Thoracic aorta (tissue), 2 donors: ENCODE data around the gene SLCO2A1. TPM values are rescaled to one million over a fixed set of nuclear protein-coding genes. Genes with fewer than 3 reads are reported as not detected.

Source experiments
- ATAC-seq: fragments of 150-250 bp; one replicate; pipeline ENCODE4 v1.8.0; 2017; ENCODE audit warnings: low read depth; ENCODE audit not compliant: insufficient number of reproducible peaks, low FRiP score
- DNase-seq: peaks from one replicate; pipeline ENCODE4 v3.0.0-alpha.2; 2020; ENCODE audit warnings: low spot score
- H3K27ac ChIP-seq, 2 donors: fragments of 200-600 bp; sonication (generic); 1 replicate in 1 of 2; 2 replicates in 1 of 2; pipeline ENCODE4 v1.5.1; 2016; ENCODE audit warnings: mild to moderate bottlenecking in 2 of 2, moderate library complexity in 2 of 2
- H3K27me3 ChIP-seq: fragments of 200-600 bp; sonication (generic); replicated peaks from 2 replicates; pipeline ENCODE4 v1.6.0; 2016; ENCODE audit warnings: mild to moderate bottlenecking; ENCODE audit not compliant: insufficient read depth
- H3K36me3 ChIP-seq: fragments of 200-600 bp; sonication (generic); one replicate; pipeline ENCODE4 v1.5.1; 2016
- H3K4me1 ChIP-seq, 2 donors: fragments of 200-600 bp; sonication (generic); 1 replicate in 1 of 2; 2 replicates in 1 of 2; pipeline versions ENCODE4 v1.5.1 to v1.6.0; 2016; ENCODE audit warnings: low read depth in 2 of 2, mild to moderate bottlenecking in 1 of 2; ENCODE audit not compliant: control insufficient read depth in 1 of 2
- H3K4me3 ChIP-seq: fragments of 200-600 bp; sonication (generic); 2 replicates; pipeline ENCODE4 v1.5.1; 2016; ENCODE audit warnings: mild to moderate bottlenecking
- H3K9me3 ChIP-seq: fragments of 200-600 bp; sonication (generic); 2 replicates; pipeline ENCODE4 v1.5.1; 2016
- total RNA-seq, 2 donors: library from RNA; depleted of rRNA; stranded (reverse); fragments of >200 nt; gene quantifications; one replicate each; pipeline versions ENCODE4 v1.1.0 to v1.2.3, GENCODE V29; 2016
- TF ChIP-seq, protein P1 (sequence below): fragments of 200-600 bp; sonication (generic); IDR thresholded peaks from one replicate; pipeline ENCODE4 v1.5.1; 2019; ENCODE audit warnings: antibody characterized with exemption

Gene SLCO2A1
- total RNA-seq, 2 donors from 2014 or later, result 7.9 to 115 TPM

DNA sequence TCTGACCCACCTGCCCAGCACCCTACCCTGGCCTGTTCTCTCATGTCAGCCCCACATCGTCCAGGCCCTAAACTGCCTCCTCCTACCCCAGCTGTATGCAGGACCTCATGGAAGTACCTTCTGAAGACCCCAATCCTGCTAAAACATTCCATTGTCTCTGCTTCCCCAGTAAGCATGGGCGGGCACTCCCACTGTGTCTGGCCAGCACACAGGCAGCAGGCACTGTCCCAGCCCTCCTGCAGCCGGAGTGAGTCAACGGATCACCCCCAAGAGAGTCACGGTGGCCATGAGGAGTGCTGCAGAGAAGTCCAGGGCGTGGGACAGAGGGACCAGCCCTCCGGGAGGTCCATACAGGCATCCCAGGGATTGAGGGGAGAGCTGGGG lies 36.4 kb upstream of the SLCO2A1 start:
- ATAC-seq (no peak), DNase-seq (no peak)
- Histone ChIP-seq H3K36me3 (no peaks in the 10 kb centered on the region), H3K9me3 (no peaks in the 10 kb centered on the region), H3K27me3 (no peaks in the 10 kb centered on the region), H3K27ac (no peak overlapping the region), H3K4me3 (no peak overlapping the region), H3K4me1 (peaks cover under 1 to 3% of the 10 kb centered on the region in 2 donors)
- TF ChIP-seq, protein P1, sequence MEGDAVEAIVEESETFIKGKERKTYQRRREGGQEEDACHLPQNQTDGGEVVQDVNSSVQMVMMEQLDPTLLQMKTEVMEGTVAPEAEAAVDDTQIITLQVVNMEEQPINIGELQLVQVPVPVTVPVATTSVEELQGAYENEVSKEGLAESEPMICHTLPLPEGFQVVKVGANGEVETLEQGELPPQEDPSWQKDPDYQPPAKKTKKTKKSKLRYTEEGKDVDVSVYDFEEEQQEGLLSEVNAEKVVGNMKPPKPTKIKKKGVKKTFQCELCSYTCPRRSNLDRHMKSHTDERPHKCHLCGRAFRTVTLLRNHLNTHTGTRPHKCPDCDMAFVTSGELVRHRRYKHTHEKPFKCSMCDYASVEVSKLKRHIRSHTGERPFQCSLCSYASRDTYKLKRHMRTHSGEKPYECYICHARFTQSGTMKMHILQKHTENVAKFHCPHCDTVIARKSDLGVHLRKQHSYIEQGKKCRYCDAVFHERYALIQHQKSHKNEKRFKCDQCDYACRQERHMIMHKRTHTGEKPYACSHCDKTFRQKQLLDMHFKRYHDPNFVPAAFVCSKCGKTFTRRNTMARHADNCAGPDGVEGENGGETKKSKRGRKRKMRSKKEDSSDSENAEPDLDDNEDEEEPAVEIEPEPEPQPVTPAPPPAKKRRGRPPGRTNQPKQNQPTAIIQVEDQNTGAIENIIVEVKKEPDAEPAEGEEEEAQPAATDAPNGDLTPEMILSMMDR, result no peak

DNA sequence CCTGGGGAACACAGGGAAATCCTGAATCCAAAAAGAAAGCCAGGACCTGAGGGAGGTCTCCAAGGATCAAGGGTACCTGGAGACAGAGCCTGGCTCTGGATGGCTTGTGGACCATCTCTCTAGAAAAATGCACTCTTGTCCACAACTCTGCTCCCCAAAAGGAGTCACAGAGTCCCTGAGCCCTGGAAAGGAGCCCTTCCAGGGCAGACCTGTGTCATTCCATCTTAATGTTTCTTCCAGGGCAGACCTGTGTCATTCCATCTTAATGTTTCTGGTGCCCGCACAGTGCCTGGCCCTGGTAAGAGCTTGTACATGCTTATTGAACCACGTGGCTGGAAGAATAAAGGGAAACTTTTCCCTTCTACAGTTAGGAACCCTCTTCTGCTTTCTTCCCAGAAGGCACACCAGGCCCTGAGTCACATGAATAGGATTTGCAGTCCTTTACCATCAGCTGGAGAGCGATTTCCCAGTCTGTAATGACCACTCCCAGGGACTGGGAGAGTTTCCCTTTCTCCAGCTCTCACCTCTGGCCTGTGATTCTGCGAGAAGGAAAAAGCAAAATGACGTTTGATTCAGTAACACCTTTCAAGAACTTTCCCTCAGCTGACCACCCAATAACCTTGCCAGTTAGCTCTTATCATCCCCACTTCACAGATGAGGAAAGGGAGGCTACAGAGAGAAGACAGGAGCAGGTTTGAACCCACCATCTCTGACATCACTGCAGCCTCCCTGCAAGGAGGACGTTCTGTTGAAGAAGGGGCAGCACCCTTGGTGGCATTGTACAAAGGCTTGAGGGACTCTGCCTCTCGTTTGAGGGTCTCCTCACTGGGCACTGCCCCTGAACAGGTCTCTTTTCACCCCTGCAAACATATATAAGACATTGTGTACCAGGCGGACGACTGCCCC lies 35.8 kb upstream of the SLCO2A1 start:
- no peak overlapping the region for H3K27ac ChIP-seq
- H3K27me3 ChIP-seq, result no peaks in the 10 kb centered on the region
- ATAC-seq, result no peak
- H3K4me3 ChIP-seq, result no peak overlapping the region
- no peaks in the 10 kb centered on the region for H3K4me1 ChIP-seq
- H3K9me3 ChIP-seq, result no peaks in the 10 kb centered on the region
- H3K36me3 ChIP-seq, result no peaks in the 10 kb centered on the region
- DNase-seq, result no peak
- TF ChIP-seq, protein P1, result no peak

DNA sequence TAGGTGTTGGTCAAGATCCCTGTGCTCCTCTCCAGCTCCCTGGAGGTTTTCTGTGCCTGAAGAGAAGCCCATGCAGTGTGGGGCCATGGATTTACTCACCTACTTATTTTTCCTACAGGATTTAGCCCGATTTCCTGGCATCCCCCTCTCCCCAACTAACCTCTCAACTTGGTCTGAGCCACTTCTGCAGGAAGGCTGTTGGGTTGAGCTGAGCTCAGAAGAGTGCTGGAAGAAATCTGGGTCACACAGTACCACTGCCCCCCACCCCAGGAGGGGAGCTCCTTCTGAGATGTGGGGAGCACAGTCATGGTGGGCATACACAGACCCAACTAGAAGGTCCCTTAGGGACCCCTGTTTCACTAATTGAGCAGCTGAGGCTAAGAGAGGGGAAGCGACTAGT lies 34.4 kb upstream of the SLCO2A1 start:
- H3K36me3 ChIP-seq, result no peaks in the 10 kb centered on the region
- no peaks in the 10 kb centered on the region for H3K9me3 ChIP-seq
- H3K4me3 ChIP-seq, result no peak overlapping the region
- DNase-seq (no peak), ATAC-seq (no peak)
- H3K27ac ChIP-seq, result no peak overlapping the region
- no peaks in the 10 kb centered on the region for H3K27me3 ChIP-seq
- TF ChIP-seq, protein P1, result no peak
- peaks cover 0 to 7% of the 10 kb centered on the region in 2 donors for H3K4me1 ChIP-seq

DNA sequence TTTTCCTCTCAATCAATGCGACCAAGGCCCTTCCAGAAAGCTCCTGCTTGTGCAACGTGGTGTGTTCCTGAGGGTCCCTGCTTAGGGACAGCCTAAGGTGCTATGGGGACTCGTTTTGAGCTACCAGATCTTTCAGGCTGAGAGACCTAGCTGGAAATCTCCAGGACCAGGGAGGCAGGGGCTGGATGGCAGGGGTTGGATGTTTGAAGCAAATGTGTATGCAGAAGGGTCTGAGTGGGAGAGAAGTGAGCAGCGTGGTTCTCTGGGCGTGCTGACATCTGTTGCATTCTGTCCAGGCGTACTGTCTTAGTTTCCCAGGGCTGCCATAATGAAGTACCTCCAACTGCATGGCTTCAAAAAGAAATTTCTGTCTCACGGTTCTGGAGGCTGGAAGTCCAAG lies 31.7 kb upstream of the SLCO2A1 start:
- DNase-seq, result no peak

More for the DNA sequence above, 31.7 kb upstream of the SLCO2A1 start:
- Histone ChIP-seq H3K36me3 (no peaks in the 10 kb centered on the region), H3K27ac (no peak overlapping the region), H3K4me3 (no peak overlapping the region), H3K4me1 (peaks cover 0 to 8% of the 10 kb centered on the region in 2 donors), H3K27me3 (no peaks in the 10 kb centered on the region), H3K9me3 (no peaks in the 10 kb centered on the region)
- TF ChIP-seq, protein P1, result no peak
- ATAC-seq, result no peak
